ENCODE measurements around the gene SGTB. TPM values are rescaled to one million over a fixed set of nuclear protein-coding genes. Genes with fewer than 3 reads are reported as not detected.

The SGTB gene
- total and polyA plus RNA-seq, 2 of the 8 experiments (the other 6 are each of a cell fraction or from before 2014, with no cell fraction given), result 2.2 to 18.7 TPM

DNA sequence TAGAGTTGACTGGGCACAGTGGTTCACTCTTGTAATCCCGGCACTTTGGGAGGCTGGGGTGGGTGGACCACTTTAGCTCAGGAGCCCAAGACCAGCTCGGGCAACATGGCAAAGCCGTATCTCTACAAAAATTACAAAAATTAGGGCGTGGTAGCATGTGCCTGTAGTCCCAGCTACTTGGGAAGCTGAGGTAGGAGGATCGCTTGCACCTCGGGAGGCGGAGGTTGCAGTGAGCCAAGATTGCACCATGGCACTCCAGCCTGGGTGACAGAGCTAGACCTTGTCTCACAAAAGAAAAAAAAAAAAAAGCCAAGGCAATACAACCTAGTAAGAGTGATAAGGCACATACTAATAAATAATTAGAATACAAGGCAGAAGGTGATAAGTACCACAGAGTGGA lies 15.9 kb upstream of the SGTB start (continued):
- no peak for TF ChIP-seq EP300 (IDR thresholded peaks at IDR 0.05; ENCODE audit: borderline replicate concordance in 1 of 2, low read depth in 2 of 2, low read length in 2 of 2)
- TF ChIP-seq CTBP2 (IDR thresholded peaks at IDR 0.05; ENCODE audit: borderline replicate concordance, insufficient read depth, insufficient read length, low read length), result no peak
- TF ChIP-seq, protein P1, sequence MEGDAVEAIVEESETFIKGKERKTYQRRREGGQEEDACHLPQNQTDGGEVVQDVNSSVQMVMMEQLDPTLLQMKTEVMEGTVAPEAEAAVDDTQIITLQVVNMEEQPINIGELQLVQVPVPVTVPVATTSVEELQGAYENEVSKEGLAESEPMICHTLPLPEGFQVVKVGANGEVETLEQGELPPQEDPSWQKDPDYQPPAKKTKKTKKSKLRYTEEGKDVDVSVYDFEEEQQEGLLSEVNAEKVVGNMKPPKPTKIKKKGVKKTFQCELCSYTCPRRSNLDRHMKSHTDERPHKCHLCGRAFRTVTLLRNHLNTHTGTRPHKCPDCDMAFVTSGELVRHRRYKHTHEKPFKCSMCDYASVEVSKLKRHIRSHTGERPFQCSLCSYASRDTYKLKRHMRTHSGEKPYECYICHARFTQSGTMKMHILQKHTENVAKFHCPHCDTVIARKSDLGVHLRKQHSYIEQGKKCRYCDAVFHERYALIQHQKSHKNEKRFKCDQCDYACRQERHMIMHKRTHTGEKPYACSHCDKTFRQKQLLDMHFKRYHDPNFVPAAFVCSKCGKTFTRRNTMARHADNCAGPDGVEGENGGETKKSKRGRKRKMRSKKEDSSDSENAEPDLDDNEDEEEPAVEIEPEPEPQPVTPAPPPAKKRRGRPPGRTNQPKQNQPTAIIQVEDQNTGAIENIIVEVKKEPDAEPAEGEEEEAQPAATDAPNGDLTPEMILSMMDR (IDR thresholded peaks at IDR 0.05; ENCODE audit: control extremely low read depth in 1 of 3, insufficient read depth in 1 of 3, low read depth in 1 of 3, low read length in 3 of 3), result no peak
